Measurements from ENCODE around the gene CDH12.
"Not testable (repeated sequence)": the region's sequence is repeated elsewhere in the genome, so short reads cannot be mapped to it uniquely, and the experiment has no call there.

The CDH12 gene

GRCh38 chr5:22650511-22650910 is 202.6 kb downstream of the CDH12 start:
- no peak for DNase-seq (ENCODE audit: low read depth)

- DNase-seq (ENCODE audit: low read depth), result no peak
Measured at GRCh38 chr5:22649074-22649473, 204.1 kb downstream of the CDH12 start.

- no peak for DNase-seq (ENCODE audit: low read depth)
Measured at GRCh38 chr5:22644859-22645258, 208.3 kb downstream of the CDH12 start.

GRCh38 chr5:22643356-22643755 is 209.8 kb downstream of the CDH12 start:
- no peak for DNase-seq (ENCODE audit: low read depth)

- no peak for DNase-seq (ENCODE audit: low read depth)
Measured at GRCh38 chr5:22631683-22632082, 221.5 kb downstream of the CDH12 start.

GRCh38 chr5:22627029-22627428 is 226.1 kb downstream of the CDH12 start:
- no peak for DNase-seq (ENCODE audit: low read depth)

GRCh38 chr5:22625451-22625850 is 227.7 kb downstream of the CDH12 start:
- DNase-seq (ENCODE audit: low read depth), result no peak

- DNase-seq (ENCODE audit: low read depth), result no peak
Measured at GRCh38 chr5:22621084-22621483, 232.1 kb downstream of the CDH12 start.

GRCh38 chr5:22615964-22616363 is 237.2 kb downstream of the CDH12 start:
- no peak for DNase-seq (ENCODE audit: low read depth)

GRCh38 chr5:22614486-22615094 is 238.6 kb downstream of the CDH12 start:
- DNase-seq (ENCODE audit: low read depth), result no peak

- no peak for DNase-seq (ENCODE audit: low read depth)
Measured at GRCh38 chr5:22612928-22613327, 240.2 kb downstream of the CDH12 start.

- DNase-seq (ENCODE audit: low read depth), result no peak
Measured at GRCh38 chr5:22611327-22611726, 241.8 kb downstream of the CDH12 start.

GRCh38 chr5:22607498-22607897 is 245.6 kb downstream of the CDH12 start:
- DNase-seq (ENCODE audit: low read depth), result not testable (repeated sequence)

- no peak for DNase-seq (ENCODE audit: low read depth)
Measured at GRCh38 chr5:22605473-22605872, 247.7 kb downstream of the CDH12 start.

- no peak for DNase-seq (ENCODE audit: low read depth)
Measured at GRCh38 chr5:22604711-22605110, 248.4 kb downstream of the CDH12 start.

GRCh38 chr5:22598796-22599195 is 254.3 kb downstream of the CDH12 start:
- no peak for DNase-seq (ENCODE audit: low read depth)

- DNase-seq (ENCODE audit: low read depth), result no peak
Measured at GRCh38 chr5:22596404-22596970, 256.7 kb downstream of the CDH12 start.

- DNase-seq (ENCODE audit: low read depth), result no peak
Measured at GRCh38 chr5:22594491-22594890, 258.7 kb downstream of the CDH12 start.

GRCh38 chr5:22593592-22593991 is 259.6 kb downstream of the CDH12 start:
- no peak for DNase-seq (ENCODE audit: low read depth)

- no peak for DNase-seq (ENCODE audit: low read depth)
Measured at GRCh38 chr5:22591461-22591860, 261.7 kb downstream of the CDH12 start.

- DNase-seq (ENCODE audit: low read depth), result no peak
Measured at GRCh38 chr5:22590677-22591268, 262.4 kb downstream of the CDH12 start.

- no peak for DNase-seq (ENCODE audit: low read depth)
Measured at GRCh38 chr5:22577711-22578110, 275.4 kb downstream of the CDH12 start.

GRCh38 chr5:22577006-22577405 is 276.1 kb downstream of the CDH12 start:
- no peak for DNase-seq (ENCODE audit: low read depth)

GRCh38 chr5:22572941-22573340 is 280.2 kb downstream of the CDH12 start:
- DNase-seq (ENCODE audit: low read depth), result no peak

All from stimulated activated CD8-positive, alpha-beta memory T cell treated with anti-CD3 and anti-CD28 coated beads, Interleukin-15, amount 100 ng/mL, for 24 hours (primary cell).